ENCODE data around the gene JOSD1.

The JOSD1 gene

DNA sequence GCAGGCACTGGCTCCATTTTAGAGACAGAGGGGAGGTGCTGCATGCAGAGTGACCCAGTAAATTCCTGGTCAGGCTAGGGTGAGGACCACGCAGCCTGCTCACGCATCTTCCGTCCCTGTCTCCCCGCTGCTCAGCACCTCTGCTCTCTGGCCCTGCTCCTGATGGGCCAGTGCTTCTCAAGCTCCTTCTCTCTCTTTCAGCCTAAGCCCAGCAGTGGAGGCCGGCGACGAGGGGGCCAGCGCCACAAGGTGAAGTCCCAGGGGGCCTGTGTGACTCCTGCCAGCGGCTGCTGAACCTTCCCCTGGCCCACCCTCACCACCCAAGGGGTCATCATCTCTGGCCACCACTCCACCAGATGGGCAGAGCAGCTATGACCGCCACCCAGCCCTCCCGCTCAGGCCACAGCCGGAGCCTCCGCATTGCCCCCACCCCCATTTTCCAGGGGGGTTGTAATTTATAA is 29.7 kb upstream of the JOSD1 start:
- TF ChIP-seq, protein P1, sequence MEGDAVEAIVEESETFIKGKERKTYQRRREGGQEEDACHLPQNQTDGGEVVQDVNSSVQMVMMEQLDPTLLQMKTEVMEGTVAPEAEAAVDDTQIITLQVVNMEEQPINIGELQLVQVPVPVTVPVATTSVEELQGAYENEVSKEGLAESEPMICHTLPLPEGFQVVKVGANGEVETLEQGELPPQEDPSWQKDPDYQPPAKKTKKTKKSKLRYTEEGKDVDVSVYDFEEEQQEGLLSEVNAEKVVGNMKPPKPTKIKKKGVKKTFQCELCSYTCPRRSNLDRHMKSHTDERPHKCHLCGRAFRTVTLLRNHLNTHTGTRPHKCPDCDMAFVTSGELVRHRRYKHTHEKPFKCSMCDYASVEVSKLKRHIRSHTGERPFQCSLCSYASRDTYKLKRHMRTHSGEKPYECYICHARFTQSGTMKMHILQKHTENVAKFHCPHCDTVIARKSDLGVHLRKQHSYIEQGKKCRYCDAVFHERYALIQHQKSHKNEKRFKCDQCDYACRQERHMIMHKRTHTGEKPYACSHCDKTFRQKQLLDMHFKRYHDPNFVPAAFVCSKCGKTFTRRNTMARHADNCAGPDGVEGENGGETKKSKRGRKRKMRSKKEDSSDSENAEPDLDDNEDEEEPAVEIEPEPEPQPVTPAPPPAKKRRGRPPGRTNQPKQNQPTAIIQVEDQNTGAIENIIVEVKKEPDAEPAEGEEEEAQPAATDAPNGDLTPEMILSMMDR (IDR thresholded peaks at IDR 0.05; ENCODE audit: low read depth, low read length), result no peak
- H3K4me1 ChIP-seq, result peaks cover 5% of the 10 kb centered on the region; the same call in 1 of the 2 replicates
- DNase-seq, result no peak
- no peak overlapping the region for H3K4me3 ChIP-seq (ENCODE audit: low read depth, low read length)
- peaks cover 79% of the 10 kb centered on the region for H3K36me3 ChIP-seq
- H3K9me3 ChIP-seq, result no peaks in the 10 kb centered on the region
- no peaks in the 10 kb centered on the region for H3K27me3 ChIP-seq

DNA sequence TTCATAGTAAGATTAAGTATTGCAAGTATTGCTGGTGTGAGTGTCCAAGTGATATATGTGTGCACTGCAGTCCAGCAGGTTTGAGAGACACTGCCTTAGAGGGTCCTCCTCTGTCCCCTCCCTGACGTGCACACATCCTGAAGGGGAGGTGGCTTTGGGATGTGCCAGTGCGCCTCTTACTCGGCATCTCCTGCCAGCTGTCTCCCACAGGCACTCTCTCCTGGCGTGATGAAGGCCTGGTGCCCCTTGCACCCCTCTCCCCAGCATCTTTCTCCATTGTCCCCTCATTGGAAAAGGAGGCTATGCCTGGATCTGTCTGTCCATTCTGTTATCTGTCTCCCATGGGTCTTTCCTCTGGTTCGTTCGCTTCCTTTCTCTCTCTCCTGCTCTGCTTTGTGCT is 29.2 kb upstream of the JOSD1 start:
- Histone ChIP-seq H3K4me3 (ENCODE audit: low read depth, low read length) (no peak overlapping the region), H3K36me3 (peaks cover 81% of the 10 kb centered on the region), H3K27me3 (no peaks in the 10 kb centered on the region), H3K9me3 (no peaks in the 10 kb centered on the region), H3K4me1 (peaks cover 5% of the 10 kb centered on the region; the same call in 1 of the 2 replicates)
- TF ChIP-seq, protein P1 (IDR thresholded peaks at IDR 0.05; ENCODE audit: low read depth, low read length), result no peak
- DNase-seq, result no peak

DNA sequence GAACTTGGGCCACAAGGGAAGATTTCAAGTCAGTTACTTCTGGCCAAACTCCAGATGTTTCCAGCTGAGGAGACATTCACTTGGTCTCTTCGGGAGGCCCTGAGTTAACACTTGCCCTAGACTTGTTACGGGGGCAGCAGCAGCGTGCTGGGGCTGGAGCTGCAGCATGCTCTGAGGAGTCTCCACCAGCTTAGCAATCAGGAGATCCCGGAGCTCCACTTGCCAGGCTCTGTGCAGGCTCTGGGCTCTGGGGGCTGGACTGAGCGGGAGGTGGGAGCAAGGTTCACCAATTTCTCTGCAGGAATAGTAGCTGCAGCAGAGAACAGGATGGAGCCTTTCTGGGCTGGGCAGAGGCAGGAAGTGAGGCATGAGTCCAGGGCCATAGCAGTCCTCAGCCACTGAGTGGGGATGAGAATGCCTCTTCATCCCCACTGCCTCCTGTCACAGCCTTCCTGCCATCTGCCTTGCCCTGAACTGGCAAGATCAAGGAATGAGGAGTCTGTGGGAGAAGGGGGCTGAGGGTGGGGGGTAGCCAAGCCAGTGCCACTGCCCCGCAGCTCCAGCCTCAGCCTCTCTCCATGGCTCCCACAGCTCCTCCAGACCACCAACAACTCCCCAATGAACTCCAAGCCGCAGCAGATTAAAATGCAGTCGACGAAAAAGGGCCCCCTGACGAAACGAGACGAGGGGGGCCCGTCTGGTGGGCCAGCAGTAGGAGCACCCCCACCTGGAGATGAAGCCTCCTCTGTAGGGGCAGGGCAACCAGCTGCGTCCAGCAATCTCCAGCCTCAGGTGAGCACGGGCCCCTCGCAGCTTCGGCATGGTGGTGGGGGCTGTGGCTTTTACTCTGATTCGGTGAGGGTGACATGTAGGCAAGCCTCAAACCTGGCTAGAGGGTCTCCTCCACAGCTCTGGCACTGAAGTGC is 28.4 kb upstream of the JOSD1 start:
- H3K27me3 ChIP-seq, result no peaks in the 10 kb centered on the region
- peaks cover 86% of the 10 kb centered on the region for H3K36me3 ChIP-seq
- TF ChIP-seq, protein P1 (IDR thresholded peaks at IDR 0.05; ENCODE audit: low read depth, low read length), result no peak
- H3K4me3 ChIP-seq (ENCODE audit: low read depth, low read length), result no peak overlapping the region
- no peaks in the 10 kb centered on the region for H3K9me3 ChIP-seq
- DNase-seq, result no peak
- peaks cover 5% of the 10 kb centered on the region; the same call in 1 of the 2 replicates for H3K4me1 ChIP-seq

GRCh38 chr22:38727530-38728451 is 27.0 kb upstream of the JOSD1 start:
- peaks cover 88% of the 10 kb centered on the region for H3K36me3 ChIP-seq
- H3K27me3 ChIP-seq, result no peaks in the 10 kb centered on the region
- H3K9me3 ChIP-seq, result no peaks in the 10 kb centered on the region
- TF ChIP-seq, protein P1 (IDR thresholded peaks at IDR 0.05; ENCODE audit: low read depth, low read length), result no peak
- H3K4me1 ChIP-seq, result no peaks in the 10 kb centered on the region
- DNase-seq, result no peak
- no peak overlapping the region for H3K4me3 ChIP-seq (ENCODE audit: low read depth, low read length)

DNA sequence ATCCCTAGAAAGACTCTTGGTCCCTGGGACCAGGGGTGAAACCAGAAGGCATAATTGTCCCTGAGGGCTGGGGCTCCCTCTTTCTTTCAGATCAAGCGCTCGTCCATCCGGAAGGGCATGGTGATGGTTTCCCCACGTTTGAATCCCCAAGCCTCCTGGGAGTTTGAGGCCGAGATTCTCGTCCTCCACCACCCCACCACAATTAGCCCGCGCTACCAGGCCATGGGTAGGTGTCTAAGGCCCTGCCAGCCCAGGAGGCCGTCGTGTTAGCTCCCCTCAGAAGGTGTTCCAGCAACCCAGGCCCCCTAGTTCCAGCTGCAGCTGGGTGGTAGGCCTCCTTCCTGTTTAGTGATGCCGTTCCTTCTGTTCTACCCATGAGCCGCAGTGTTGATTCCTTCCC is 26.4 kb upstream of the JOSD1 start:
- peaks cover 94% of the 10 kb centered on the region for H3K36me3 ChIP-seq
- no peaks in the 10 kb centered on the region for H3K9me3 ChIP-seq

More for the DNA sequence above, 26.4 kb upstream of the JOSD1 start:
- H3K27me3 ChIP-seq, result no peaks in the 10 kb centered on the region
- TF ChIP-seq, protein P1 (IDR thresholded peaks at IDR 0.05; ENCODE audit: low read depth, low read length), result no peak
- DNase-seq, result no peak
- no peak overlapping the region for H3K4me3 ChIP-seq (ENCODE audit: low read depth, low read length)
- no peaks in the 10 kb centered on the region for H3K4me1 ChIP-seq
